Measurements from ENCODE around the gene VEPH1. TPM values are rescaled to one million over a fixed set of nuclear protein-coding genes. Genes with fewer than 3 reads are reported as not detected.

VEPH1 gene
- total RNA-seq, 1 experiment from 2014 or later: 35.1 TPM

DNA sequence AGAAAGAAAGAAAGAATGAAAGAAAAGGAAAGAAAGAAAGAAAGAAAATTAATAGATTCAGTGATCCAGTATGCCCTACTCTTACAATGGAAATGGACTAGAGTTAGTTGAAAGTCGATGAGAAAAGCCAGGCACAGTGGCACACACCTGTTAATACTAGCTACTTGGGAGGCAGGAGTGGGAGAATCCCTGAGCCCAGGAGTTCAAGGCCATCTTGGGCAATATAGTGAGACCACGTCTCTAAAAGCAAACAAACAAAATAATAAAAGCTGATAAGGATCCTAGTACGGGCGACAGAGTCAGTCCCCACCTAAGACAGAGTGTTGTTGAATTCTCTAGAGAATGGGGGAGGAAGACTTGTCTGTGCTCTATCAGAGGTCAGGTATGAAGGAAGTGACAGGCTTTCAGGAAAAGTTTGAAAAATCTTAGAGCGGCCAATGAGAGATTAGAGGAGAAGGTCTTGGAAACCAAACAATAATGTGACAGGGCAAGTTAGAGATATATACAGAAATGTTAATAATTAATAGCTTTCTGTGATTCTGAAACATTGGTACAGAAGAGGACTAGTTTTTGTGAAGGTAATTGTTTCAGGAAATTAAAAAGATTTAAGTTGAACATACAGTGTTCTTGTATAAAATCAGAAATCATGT lies 184.5 kb downstream of the VEPH1 start:
- no peak for TF ChIP-seq CTCF (IDR thresholded peaks at IDR 0.05; ENCODE audit: unreplicated experiment)
- Mint-ChIP-seq H3K4me1 (ENCODE audit: low read depth, unreplicated experiment) (peaks cover 33% of the 10 kb centered on the region), H3K4me3 (ENCODE audit: low read depth, unreplicated experiment) (peak overlapping the region; percentile 4), H3K27ac (ENCODE audit: unreplicated experiment) (peak overlapping the region; percentile 60), H3K27me3 (ENCODE audit: unreplicated experiment) (no peaks in the 10 kb centered on the region), H3K9me3 (ENCODE audit: low read depth, unreplicated experiment) (peaks cover 2% of the 10 kb centered on the region), H3K36me3 (ENCODE audit: insufficient read depth, unreplicated experiment) (peaks cover 9% of the 10 kb centered on the region)
- DNase-seq: peak; percentile 30
- BruUV-seq (replicated peaks): no TSS peak
- intact Hi-C loops (cut with micrococcal nuclease; ENCODE audit: unreplicated experiment): loop anchor here (1.0 to 5.0 kb wide), 2 partner anchors 55 to 81 kb away; no protein-coding TSS in a partner anchor
- CTCF ChIA-PET: interaction anchor here (0.7 to 1.3 kb wide), 5 partner anchors 10 to 70 kb away, joined by 3 to 6 read pairs (median 3); no protein-coding TSS in a partner anchor

- Mint-ChIP-seq H3K4me1 (ENCODE audit: low read depth, unreplicated experiment) (peaks cover 33% of the 10 kb centered on the region), H3K27me3 (ENCODE audit: unreplicated experiment) (no peaks in the 10 kb centered on the region), H3K4me3 (ENCODE audit: low read depth, unreplicated experiment) (peak overlapping the region; percentile 4), H3K36me3 (ENCODE audit: insufficient read depth, unreplicated experiment) (peaks cover 9% of the 10 kb centered on the region), H3K27ac (ENCODE audit: unreplicated experiment) (peak overlapping the region; percentile 60), H3K9me3 (ENCODE audit: low read depth, unreplicated experiment) (peaks cover 2% of the 10 kb centered on the region)
- no peak for DNase-seq
- CTCF ChIA-PET: no interaction called here
- no TSS peak for BruUV-seq (replicated peaks)
- intact Hi-C loops (cut with micrococcal nuclease; ENCODE audit: unreplicated experiment): loop anchor here (5.0 kb wide), 1 partner anchor 81 kb away; no protein-coding TSS in a partner anchor
- no peak for TF ChIP-seq CTCF (IDR thresholded peaks at IDR 0.05; ENCODE audit: unreplicated experiment)
Observed at GRCh38 chr3:157317895-157318294, 185.3 kb downstream of the VEPH1 start.

- TF ChIP-seq CTCF (IDR thresholded peaks at IDR 0.05; ENCODE audit: unreplicated experiment): no peak
- Mint-ChIP-seq H3K9me3 (ENCODE audit: low read depth, unreplicated experiment) (peaks cover 3% of the 10 kb centered on the region), H3K27ac (ENCODE audit: unreplicated experiment) (no peak overlapping the region), H3K27me3 (ENCODE audit: unreplicated experiment) (no peaks in the 10 kb centered on the region), H3K36me3 (ENCODE audit: insufficient read depth, unreplicated experiment) (peaks cover 9% of the 10 kb centered on the region), H3K4me3 (ENCODE audit: low read depth, unreplicated experiment) (no peak overlapping the region), H3K4me1 (ENCODE audit: low read depth, unreplicated experiment) (peaks cover 21% of the 10 kb centered on the region)
- intact Hi-C loops (cut with micrococcal nuclease; ENCODE audit: unreplicated experiment): no loop called here
- DNase-seq: no peak
- no TSS peak for BruUV-seq (replicated peaks)
- CTCF ChIA-PET: no interaction called here
Observed at GRCh38 chr3:157313186-157313585, 190.0 kb downstream of the VEPH1 start.

DNA sequence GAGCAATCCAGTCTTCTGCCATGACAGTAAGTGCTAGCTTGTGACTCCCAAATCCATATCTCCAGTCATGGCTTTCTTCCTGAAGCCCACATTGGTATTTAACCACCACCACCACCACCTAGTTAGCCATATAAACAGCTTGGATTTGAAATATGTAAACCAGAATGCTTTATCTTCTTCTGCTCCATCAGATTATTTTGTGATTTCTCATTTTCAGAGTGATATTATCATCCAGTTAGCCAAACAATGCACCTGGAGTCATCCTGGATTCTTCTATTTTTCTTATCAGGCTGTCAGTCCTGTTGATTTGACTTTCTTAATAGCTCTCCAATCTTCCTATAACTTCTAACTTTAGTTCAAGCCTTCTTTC lies 190.9 kb downstream of the VEPH1 start:
- Mint-ChIP-seq H3K27me3 (ENCODE audit: unreplicated experiment) (no peaks in the 10 kb centered on the region), H3K36me3 (ENCODE audit: insufficient read depth, unreplicated experiment) (peaks cover 1% of the 10 kb centered on the region), H3K9me3 (ENCODE audit: low read depth, unreplicated experiment) (peaks cover 3% of the 10 kb centered on the region), H3K4me3 (ENCODE audit: low read depth, unreplicated experiment) (no peak overlapping the region), H3K27ac (ENCODE audit: unreplicated experiment) (peak overlapping the region; percentile 0), H3K4me1 (ENCODE audit: low read depth, unreplicated experiment) (peaks cover 12% of the 10 kb centered on the region)
- CTCF ChIA-PET: interaction anchor here (0.6 to 0.7 kb wide), 2 partner anchors 186 to 200 kb away, joined by 4 to 5 read pairs; no protein-coding TSS in a partner anchor
- no peak for TF ChIP-seq CTCF (IDR thresholded peaks at IDR 0.05; ENCODE audit: unreplicated experiment)
- BruUV-seq (replicated peaks): no TSS peak
- intact Hi-C loops (cut with micrococcal nuclease; ENCODE audit: unreplicated experiment): no loop called here
- no peak for DNase-seq
